Measurements from ENCODE around the gene SYTL2. TPM values are rescaled to one million over a fixed set of nuclear protein-coding genes. Genes with fewer than 3 reads are reported as not detected.

The SYTL2 gene
- total RNA-seq, 1 donor from 2014 or later, result 25.7 TPM

GRCh38 chr11:85735876-85736460 is 75.0 kb downstream of the SYTL2 start:
- TF ChIP-seq CTCF (conservative IDR thresholded peaks at IDR 0.05; ENCODE audit: low read depth, low read length), result no peak
- no peak for DNase-seq (ENCODE audit: low read depth)

GRCh38 chr11:85732965-85733364 is 78.0 kb downstream of the SYTL2 start:
- TF ChIP-seq CTCF (conservative IDR thresholded peaks at IDR 0.05; ENCODE audit: low read depth, low read length), result no peak

More at GRCh38 chr11:85735876-85736460, 75.0 kb downstream of the SYTL2 start:
- no peak overlapping the region for H3K4me3 ChIP-seq (ENCODE audit: low read depth, low read length)

GRCh38 chr11:85726381-85726780 is 84.6 kb downstream of the SYTL2 start:
- TF ChIP-seq CTCF (conservative IDR thresholded peaks at IDR 0.05; ENCODE audit: low read depth, low read length), result no peak
- no peak for DNase-seq (ENCODE audit: low read depth)
- H3K4me3 ChIP-seq (ENCODE audit: low read depth, low read length), result no peak overlapping the region

More at GRCh38 chr11:85732965-85733364, 78.0 kb downstream of the SYTL2 start:
- H3K4me3 ChIP-seq (ENCODE audit: low read depth, low read length), result no peak overlapping the region
- DNase-seq (ENCODE audit: low read depth), result no peak

- DNase-seq (ENCODE audit: low read depth), result peak; percentile 84
- no peak overlapping the region for H3K4me3 ChIP-seq (ENCODE audit: low read depth, low read length)
- TF ChIP-seq CTCF (conservative IDR thresholded peaks at IDR 0.05; ENCODE audit: low read depth, low read length), result no peak
Measured at GRCh38 chr11:85725510-85726258, 85.3 kb downstream of the SYTL2 start.

- no peak overlapping the region for H3K4me3 ChIP-seq (ENCODE audit: low read depth, low read length)
- DNase-seq (ENCODE audit: low read depth), result no peak
- TF ChIP-seq CTCF (conservative IDR thresholded peaks at IDR 0.05; ENCODE audit: low read depth, low read length), result no peak
Measured at GRCh38 chr11:85724748-85725465, 86.0 kb downstream of the SYTL2 start.

GRCh38 chr11:85723088-85723487 is 87.9 kb downstream of the SYTL2 start:
- no peak overlapping the region for H3K4me3 ChIP-seq (ENCODE audit: low read depth, low read length)
- no peak for DNase-seq (ENCODE audit: low read depth)
- no peak for TF ChIP-seq CTCF (conservative IDR thresholded peaks at IDR 0.05; ENCODE audit: low read depth, low read length)

Data from epithelial cell of proximal tubule (primary cell).